Inferior parietal cortex (tissue), 1 donor: ENCODE results near the gene RAD51D.
A peak's percentile ranks its signal among the peaks of the same experiment; 100 is the strongest.
"Not testable (repeated sequence)": the region's sequence is repeated elsewhere in the genome, so short reads cannot be mapped to it uniquely, and the experiment has no call there.

ENCODE experiments used
- DNase-seq: peaks from one replicate; pipeline ENCODE4 v3.0.0-alpha.2; 2016; ENCODE audit errors: extremely low spot score

The RAD51D gene

GRCh38 chr17:35141681-35142466 is 22.2 kb upstream of the RAD51D start, which contains the start of gene NLE1:
NLE1 (minus strand) TSS chr17:35142303; CDS start chr17:35142275, 28 bp downstream.
- DNase-seq, result peak; percentile 78

- no peak for DNase-seq
These were observed 18.6 kb upstream of the RAD51D start for GRCh38 chr17:35138218-35138617.

- no peak for DNase-seq
These were observed 15.7 kb upstream of the RAD51D start for GRCh38 chr17:35135322-35135721.

DNA sequence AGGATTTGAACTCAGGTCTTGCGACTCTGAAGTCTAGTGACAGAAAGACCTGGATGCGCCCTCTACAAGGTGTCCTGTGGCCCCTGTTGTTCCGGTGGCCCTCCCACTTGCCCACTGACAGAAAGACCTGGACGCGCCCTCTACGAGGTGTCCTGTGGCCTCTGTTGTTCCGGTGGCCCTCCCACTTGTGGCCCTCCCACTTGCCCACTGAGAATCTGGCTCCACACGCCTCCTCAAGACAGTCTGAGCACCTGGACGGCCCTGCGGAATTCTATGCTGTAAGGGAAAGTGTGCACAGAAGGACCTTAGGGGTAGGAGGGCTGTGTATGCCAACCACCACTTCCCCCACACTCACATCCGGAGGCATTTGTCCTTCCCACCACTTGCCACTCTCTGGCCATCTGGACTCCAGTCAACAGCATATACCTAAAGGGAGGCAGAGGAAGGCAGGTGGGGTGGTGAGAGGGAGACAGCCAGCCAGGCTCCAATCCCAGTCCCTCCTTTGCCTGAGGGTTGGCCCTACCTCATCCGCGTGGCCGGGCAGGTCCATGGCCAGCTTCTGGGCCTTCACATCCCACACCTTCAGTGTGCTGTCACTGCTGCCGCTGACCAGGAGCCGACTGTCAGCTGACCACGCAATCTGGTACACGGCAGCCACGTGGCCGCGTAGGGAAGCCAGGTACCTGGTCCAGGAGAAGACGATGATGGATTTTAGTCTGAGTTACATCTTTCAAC is 13.3 kb upstream of the RAD51D start:
- DNase-seq, result no peak

DNA sequence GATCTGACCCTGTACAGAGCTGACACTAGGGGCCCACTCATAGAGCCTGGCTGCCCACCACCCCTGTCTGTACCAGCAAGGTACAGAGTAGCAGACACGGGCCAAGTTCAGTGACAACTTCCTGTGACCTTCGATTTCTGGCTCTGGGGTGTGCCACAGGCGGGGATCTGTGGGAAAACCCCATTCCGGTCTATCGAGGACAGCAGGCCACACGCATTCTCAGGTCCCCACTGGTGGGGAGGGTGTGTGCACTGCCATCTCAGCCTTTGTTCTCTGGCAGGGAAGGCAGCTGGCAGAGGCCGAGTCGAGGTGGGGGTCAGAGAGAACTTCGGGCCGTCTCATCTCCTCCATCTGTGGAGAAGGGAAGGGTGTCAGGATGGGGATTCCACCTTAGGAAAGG is 12.4 kb upstream of the RAD51D start:
- DNase-seq, result no peak

DNA sequence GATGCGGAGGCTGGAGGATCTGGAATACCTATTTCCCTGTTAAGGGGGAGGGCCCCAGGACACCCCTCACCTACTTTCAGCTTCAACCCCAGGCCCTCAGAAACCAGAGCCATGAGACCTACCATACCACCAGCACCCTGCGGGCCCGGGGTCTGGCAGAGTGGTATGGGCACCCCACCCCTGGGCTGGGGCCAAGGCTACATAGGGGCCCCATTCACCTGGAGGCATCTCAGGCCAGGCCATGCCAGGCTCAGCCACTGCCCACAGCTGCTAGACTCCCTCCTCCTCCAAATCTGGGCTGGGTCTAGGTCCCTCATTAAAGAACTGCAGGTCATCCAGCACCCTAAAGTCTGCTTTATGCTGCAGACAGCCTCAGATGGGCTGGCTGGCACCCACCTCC is 10.7 kb upstream of the RAD51D start:
- DNase-seq, result no peak

DNA sequence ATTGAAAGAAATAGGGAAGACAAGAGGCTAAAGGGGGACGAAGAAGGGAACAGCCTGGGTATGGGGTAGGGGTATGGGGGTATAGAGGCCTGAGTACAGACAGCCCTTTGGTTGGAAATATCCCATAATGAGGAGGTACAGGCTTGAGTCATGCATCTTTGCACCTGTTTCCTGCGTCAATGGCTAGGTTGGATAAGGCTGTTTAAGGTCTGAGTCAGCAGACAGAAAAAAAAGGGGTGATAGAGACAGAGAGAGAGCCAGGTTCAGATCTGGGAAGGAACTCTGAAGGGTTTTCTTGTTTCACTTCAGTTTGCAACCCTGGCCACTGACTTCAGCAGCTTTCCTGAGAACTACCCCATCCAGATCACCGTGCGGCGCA is 10.3 kb upstream of the RAD51D start:
- no peak for DNase-seq

- no peak for DNase-seq
These were observed 9.7 kb upstream of the RAD51D start for GRCh38 chr17:35129154-35129972.

- no peak for DNase-seq
These were observed 8.3 kb upstream of the RAD51D start for GRCh38 chr17:35127751-35128514.

DNA sequence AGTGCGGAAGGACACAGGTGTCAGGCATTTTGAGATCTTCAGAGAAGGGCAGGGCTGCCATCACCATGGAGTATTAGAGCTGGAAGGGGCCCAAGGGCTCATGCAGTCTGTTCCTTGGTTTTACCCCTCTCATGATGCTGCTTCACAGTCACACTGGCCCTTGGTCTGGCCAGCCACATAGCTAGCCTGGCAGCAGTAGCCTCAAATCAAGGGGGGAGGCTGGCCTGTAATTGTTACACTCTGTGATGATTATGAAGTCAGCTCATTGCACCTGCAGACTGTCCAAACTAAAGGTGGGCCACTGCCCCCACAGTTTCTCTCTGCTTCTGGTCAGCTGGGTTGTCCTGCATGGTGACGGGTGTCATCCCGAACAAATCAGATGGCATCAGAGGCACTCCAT is 1.7 kb upstream of the RAD51D start, which contains the start of gene FNDC8:
Gene FNDC8 (plus strand): TSS at position 301 of the 400 bp plus-strand sequence. CDS start 79 bp downstream, at position 380.
- DNase-seq, result no peak

GRCh38 chr17:35117984-35118383 is 1.7 kb downstream of the RAD51D start:
- DNase-seq, result no peak

DNA sequence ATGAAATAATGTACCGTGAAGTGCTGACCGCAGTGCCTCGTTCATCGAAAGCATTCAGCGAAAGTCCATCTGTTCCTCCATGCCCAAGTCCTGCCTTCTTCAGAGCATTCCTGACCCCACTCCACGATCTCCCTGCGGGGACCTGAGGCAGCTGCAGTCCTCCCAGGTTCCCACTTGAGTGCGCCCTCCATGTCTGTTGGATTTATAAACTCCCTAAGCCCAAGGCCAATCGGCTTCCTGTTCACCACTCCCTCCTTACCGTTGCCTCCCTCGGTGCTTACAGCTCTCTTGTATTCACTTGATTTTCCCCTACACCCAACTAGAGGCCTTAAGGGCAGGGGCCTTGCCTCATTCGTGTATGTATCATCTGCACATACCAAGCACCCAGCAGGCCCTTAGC is 2.8 kb downstream of the RAD51D start:
- DNase-seq, result no peak

GRCh38 chr17:35110791-35111190 is 8.9 kb downstream of the RAD51D start:
- DNase-seq, result not testable (repeated sequence)

GRCh38 chr17:35104844-35105450 is 14.7 kb downstream of the RAD51D start:
- no peak for DNase-seq

DNA sequence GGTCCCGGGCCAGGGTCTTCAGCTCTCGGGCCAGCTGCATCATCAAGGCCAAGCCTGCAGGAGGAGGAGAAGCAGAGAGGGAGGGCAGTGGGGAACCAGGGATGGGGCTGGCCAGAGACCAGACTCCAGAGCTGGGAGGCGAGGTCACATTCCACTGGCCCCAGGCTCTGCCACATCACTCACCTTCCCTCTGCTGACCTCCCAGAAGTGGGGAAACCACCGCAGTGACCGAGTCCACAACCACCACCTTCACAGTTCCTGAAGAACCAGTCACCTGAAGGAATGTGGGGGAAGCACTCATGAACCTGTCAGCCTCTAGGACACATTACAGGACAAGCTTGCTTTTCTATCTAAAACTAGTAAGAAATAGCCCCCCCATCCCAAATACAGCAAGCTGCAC is 16.4 kb downstream of the RAD51D start:
- DNase-seq, result no peak

DNA sequence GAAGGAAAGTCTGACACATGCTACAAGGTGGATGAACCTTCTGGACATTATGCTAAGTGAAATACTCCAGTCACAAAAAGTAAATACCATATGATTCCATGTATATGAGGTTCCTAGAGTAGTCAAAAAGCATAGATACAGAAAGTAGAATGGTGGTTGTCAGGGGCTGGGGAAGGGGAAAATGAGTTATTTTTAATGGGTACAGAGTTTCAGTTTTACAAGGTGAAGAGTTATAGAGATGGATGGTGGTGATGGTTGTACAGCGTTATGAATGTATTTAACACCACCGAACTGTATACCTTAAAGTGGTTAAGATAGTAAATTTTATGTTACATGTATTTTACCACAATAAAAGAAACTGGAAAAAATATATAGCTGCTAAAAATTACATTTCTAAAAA is 17.9 kb downstream of the RAD51D start:
- DNase-seq, result no peak

DNA sequence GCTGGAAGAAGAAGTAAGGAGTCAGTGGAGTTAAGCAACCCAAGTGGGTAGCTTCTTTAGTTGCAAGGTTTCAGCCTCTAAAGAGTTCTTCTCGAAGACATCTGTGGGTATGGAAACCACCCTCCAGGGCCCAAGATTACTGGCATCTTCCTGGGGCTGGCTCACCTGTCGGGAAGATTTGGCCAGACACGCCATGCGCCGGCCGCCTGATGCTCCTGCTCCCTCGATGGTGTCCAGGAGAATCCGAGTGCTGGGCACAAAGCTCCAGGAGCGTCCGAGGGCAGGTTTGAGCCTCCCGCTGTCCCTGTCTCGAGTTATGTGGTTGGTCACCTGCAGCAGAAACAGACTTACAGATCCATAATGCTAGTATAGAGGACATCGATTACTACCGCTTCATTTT is 18.6 kb downstream of the RAD51D start:
- DNase-seq, result no peak

GRCh38 chr17:35099908-35100307 is 19.8 kb downstream of the RAD51D start:
- DNase-seq, result no peak

DNA sequence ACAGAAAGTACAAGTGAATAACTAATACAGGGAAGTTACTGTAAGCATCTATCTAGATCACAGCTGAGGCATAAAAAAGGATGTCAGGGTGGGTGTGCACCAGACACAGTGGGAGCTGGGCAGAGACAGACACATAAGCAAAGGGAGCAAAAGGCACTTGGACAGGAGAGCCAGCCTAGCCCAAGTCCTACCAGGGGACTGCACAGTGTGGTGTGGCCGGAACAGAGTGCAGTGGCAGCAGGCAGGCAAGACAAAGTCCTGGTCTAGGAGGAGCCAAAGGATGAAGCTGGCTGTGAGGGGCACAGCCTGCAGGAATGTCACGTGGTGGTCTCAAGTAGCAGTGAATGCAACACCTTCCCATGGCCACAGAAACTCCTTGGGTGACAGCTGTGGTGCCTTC is 21.9 kb downstream of the RAD51D start:
- DNase-seq, result no peak

DNA sequence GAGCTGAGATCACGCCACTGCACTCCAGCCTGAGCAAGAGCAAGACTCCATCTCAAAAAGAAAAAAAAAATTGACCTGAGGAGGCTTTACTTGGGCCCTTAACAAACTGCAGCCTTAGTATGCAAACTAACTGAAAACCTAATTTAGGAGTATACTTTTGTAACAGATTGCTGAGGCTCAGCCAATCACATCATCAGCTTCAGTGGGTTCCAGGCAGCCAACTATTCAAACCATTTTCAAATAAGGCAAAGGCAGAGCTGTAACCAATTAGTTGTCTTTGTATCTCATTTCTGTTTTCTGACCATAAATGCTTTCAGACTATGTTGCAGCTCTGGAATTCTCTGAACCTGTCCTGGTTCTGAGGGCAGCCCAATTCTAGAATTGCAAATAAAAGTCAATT is 23.9 kb downstream of the RAD51D start:
- DNase-seq, result no peak

DNA sequence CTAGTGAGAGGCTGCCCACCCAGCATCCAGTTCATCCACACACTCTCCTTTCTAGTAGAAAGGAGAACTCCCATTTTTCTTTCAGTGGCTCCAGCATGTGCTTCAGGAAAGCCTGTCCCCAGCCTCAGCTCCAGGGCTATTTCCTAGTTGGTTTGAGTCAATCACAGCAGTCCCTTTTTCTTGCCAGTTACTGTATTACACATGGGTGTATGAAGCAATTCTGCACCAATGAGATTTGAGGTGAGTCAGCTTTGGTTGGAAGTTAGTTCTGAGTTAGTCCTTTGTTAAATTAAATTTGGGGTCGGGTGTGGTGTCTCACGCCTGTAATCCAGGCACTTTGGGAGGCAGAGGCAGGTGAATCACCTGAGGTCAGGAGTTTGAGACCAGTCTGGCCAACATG is 24.8 kb downstream of the RAD51D start:
- no peak for DNase-seq
